ENCODE measurements around the gene TM9SF1. TPM values are rescaled to one million over a fixed set of nuclear protein-coding genes. Genes with fewer than 3 reads are reported as not detected.

TM9SF1 gene
- total and polyA plus RNA-seq, 2 of the 13 experiments (the other 11 are each of a cell fraction or from before 2014, with no cell fraction given) = 83.2 to 110 TPM

GRCh38 chr14:24212924-24213865 is 18.0 kb upstream of the TM9SF1 start, which contains the start of gene CHMP4A (continued):
- TF ChIP-seq REST (IDR thresholded peaks at IDR 0.05; ENCODE audit: borderline replicate concordance in 1 of 2, low read depth in 1 of 2, low read length in 2 of 2) (peak in 1 of 2 experiments; percentile 46; a peak in 1 of 4 replicates), HNRNPUL1 (IDR thresholded peaks at IDR 0.05; ENCODE audit: low read depth, low read length) (no peak), TOE1 (CRISPR knock-in tag; IDR thresholded peaks at IDR 0.05) (peak; percentile 78; the same call in 1 of the 2 replicates), RFX1 (IDR thresholded peaks at IDR 0.05) (no peak), ZBTB20 (CRISPR knock-in tag; IDR thresholded peaks at IDR 0.05; ENCODE audit: borderline replicate concordance, low read depth) (peak; percentile 91), ELK4 (CRISPR knock-in tag; IDR thresholded peaks at IDR 0.05; ENCODE audit: borderline replicate concordance) (peak; percentile 93), TGIF2 (CRISPR knock-in tag; IDR thresholded peaks at IDR 0.05) (peak; percentile 47), FOXJ3 (CRISPR knock-in tag; IDR thresholded peaks at IDR 0.05; ENCODE audit: borderline replicate concordance) (peak; percentile 90), TRIM22 (IDR thresholded peaks at IDR 0.05) (peak; percentile 100; the same call in 1 of the 2 replicates), ARID5B (CRISPR knock-in tag; IDR thresholded peaks at IDR 0.05) (peak; percentile 88; the same call in 1 of the 2 replicates), ZBTB38 (CRISPR knock-in tag; IDR thresholded peaks at IDR 0.05) (peak; percentile 85; the same call in 1 of the 2 replicates), ZC3H4 (CRISPR knock-in tag; IDR thresholded peaks at IDR 0.05; ENCODE audit: borderline replicate concordance) (peak; percentile 67; the same call in 1 of the 2 replicates), SIN3B (IDR thresholded peaks at IDR 0.05; ENCODE audit: low read length) (peak; percentile 95), TFDP1 (CRISPR knock-in tag; IDR thresholded peaks at IDR 0.05; ENCODE audit: borderline replicate concordance) (peak; percentile 95), HOXA7 (CRISPR knock-in tag; IDR thresholded peaks at IDR 0.05) (no peak), FOXM1 (CRISPR knock-in tag; IDR thresholded peaks at IDR 0.05) (peak; percentile 85; the same call in 1 of the 2 replicates), KDM1A (CRISPR knock-in tag; IDR thresholded peaks at IDR 0.05) (no peak; the same call in 1 of the 2 replicates)
